Fibroblast of gingiva (primary cell): ENCODE data around the gene PCBP3.
"Not testable (repeated sequence)": the region's sequence is repeated elsewhere in the genome, so short reads cannot be mapped to it uniquely, and the experiment has no call there.

Experiments used
- DNase-seq: peaks from one replicate; pipeline ENCODE4 v3.0.0-alpha.2; 2011; ENCODE audit warnings: low read depth

PCBP3 gene

DNA sequence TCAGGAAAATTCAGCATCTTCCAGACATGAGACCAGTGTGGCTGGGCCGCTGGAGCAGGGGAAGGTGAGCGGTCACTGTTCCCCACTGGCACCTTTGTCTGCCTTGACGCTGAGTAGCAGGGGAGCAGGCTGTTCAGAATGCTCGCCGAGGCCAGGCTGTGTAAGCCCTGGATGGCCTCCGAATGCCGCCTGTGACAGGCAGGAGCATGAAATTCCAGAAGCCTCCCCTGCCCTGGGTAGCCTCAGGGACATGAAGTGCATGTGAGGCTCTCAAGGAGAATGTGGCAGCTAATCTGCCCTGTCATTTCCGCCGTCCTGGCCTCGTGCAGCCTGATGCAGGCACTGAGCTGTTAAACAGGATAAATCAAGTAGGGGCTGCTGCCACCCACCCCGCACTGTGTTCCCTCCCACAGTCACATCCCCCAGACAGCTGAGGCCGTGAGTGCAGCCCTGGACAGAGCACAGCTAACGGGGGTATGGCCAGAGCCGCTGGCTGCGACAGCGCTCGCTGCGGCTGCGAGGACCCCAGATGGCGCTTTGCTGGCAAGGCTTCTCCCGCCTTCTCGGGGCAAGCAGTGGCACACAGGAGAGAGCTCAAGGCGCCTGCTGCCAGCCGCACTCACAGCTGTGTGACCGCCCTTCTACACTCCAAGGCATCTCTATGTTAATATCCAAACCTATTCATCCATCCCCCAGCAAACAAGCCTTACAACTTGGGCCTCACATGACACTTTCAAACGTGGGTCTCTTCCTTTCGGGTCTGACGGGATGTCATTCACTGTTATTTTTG is 233.1 kb downstream of the PCBP3 start:
- no peak for DNase-seq

DNA sequence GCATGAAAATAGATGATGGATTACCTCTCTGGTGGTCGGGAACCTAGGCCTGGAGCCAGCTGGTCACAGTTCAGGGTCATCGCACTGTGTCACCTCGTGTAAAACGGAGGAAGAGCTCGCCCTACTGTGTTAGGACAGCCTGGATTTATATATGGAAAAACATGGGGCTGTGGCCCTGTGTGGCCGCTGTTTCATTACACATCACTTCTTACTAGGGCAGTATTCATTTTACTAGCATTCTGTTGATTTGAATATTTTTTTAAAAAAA is 233.6 kb downstream of the PCBP3 start:
- no peak for DNase-seq

DNA sequence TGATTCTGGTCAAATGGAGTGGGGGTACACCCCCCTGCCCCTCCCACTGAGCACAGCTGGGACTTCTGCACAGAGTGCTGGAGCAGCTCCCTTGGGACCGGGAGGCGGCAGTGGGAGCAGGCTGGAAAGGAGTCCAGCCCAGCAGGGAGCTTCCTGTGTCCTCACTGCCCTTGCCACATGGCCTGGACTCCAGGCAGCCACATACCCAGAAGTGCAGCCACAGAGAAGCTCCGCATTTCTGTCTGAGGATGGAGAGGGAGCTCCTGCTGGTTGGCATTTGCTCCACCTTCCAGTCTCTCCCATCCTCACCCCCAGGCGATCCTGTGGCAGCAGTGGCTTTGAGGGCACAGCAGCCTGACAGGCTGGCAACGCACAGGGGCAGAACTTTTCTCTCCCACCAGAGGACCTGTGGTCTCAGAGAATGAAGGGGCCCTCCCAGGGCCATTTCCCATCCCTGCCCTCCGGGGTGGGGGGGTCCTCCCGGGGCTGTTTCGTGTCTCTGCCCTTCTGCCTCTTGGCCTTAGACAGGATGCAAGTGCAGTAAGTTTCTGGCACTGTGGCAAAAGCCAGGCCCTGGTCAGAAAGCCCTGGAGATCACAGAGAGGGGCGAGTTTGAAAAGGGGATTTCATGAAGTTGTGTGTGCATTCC is 234.4 kb downstream of the PCBP3 start:
- peak; percentile 20 for DNase-seq

DNA sequence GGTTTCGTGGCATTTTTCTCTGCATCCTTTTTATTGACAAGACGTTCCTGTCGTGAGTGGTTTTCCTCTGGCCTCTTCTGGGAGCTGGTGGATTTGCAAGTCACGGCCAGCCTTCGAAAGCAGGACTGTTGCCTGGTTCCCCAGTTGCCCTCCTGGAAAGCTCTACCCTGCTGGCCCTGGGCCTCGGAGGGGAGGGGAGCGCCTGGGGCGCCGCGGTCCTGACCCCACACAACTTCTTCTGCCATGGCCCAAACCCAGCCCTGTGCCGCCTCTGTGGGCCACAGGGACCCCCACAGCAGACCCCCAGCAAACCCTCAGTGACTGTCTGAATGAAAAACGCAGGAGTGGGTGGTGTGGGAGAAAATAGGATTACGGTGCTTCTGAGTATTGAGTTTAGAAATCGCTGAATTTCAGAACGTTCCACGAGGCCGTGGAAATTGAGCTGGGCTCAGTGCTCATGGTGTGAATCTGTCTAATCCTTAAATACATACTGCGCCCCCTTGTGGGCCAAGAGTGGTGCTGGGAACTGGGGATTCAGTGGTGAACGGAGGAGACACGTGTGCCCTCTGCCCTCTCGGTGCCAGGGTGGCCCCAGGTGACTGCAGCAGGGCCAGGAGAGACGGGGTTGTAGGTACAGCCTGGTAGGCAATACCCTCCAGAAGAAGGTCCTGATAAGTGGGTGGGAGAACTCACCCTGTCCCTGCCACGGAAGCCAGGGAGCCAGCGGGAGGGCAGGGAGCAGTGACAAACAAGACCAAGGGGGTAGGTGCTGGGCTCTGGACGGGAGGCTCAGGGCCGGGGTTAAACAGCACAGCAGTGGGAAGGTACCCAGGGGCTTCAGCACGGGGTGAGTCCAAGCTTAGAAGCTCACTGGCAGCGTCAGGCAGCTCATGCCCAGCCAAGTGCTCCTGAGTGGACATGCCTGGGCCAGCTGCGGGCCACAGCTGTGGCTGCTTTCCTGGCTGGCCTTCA is 236.9 kb downstream of the PCBP3 start:
- DNase-seq = peak; percentile 30

DNA sequence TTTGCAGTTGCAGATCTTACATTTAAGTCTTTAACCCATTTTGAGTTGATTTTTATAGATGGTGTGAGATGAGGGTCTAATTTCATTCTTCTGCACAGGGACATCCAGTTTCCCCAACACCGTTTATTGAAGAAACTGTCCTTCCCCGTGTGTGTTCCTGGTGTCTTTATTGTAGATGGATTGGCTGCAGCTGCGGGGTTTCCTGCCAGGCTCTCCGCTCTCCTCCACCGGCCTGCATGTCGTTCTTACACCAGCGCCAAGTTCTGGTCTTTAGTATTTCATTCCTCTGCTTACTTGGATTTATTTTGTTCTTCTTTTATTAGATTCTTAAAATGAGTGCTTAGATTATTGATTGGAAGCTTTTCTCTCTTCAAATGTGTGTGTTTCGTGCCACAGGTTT is 239.1 kb downstream of the PCBP3 start:
- DNase-seq = no peak

DNA sequence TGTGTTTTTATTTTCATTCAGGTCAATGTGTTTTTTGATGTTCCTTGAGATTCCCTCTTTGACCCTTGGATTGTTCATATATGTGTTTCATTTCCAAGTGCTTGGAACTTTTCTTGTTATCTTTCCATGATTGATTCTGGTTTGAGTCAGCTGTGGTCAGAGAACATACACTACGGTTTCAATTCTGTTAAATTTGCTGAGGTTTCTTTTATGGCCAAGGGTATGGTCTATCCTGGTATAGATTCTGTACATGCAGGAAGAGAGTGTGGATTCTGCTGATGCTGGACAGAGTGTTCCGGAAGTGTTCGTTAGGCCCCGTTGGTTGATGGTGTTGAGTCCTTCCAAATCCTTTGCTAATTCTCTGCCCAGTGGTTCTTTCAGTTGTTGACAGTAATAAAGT is 239.6 kb downstream of the PCBP3 start:
- no peak for DNase-seq

DNA sequence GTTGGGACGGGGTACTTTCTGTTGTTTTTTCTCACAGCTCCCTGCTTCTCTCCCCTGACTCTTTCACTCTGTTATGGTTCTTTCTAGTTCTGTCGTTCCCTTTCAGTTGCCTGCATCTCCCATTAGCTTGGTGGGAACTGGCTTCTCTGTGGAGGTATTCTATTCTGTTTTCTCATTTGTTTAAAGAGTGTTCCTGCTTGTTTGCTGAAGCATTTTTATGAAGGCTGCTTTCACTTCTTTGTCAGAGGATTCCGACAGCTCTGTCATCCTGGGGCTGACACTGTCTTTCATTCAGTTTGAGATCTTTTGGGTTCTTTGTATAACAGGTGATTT is 242.0 kb downstream of the PCBP3 start:
- DNase-seq = no peak

DNA sequence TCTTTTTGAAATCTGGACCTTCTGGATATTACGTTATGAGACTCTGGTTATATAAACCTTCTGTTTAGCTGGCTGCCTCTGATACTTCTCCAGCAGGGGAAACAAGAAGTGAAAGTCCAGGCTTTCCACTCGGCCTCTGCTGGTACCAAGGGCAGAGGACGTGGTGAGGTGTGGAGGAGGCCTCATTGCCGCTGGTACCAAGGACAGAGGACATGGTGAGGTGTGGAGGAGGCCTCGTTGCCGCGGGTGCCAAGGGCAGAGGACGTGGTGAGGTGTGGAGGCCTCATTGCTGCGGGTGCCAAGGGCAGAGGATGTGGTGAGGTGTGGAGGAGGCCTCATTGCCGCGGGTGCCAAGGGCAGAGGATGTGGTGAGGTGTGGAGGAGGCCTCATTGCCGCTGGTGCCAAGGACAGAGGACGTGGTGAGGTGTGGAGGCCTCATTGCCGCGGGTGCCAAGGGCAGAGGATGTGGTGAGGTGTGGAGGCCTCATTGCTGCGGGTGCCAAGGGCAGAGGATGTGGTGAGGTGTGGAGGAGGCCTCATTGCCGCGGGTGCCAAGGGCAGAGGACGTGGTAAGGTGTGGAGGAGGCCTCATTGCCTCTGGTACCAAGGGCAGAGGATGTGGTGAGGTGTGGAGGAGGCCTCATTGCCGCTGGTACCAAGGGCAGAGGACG is 242.5 kb downstream of the PCBP3 start:
- DNase-seq = not testable (repeated sequence)

DNA sequence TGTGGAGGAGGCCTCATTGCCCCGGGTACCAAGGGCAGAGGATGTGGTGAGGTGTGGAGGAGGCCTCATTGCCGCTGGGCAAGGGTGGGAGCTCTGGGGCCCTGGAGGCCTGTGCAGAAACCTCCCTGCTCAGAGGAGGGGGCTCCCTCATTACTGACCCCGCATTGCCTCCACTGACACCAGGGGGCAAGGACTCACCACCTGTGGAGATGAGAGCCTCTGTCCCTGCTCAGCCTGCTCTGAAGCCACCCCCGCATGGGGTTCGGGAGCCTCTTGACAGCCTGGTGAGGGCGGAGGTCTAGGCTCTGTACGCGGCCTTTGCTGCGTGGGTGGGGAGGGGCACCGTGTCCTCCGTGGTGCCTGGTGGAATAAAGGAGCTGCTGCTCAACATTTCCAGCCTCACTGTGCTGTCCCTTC is 243.1 kb downstream of the PCBP3 start:
- DNase-seq = no peak

DNA sequence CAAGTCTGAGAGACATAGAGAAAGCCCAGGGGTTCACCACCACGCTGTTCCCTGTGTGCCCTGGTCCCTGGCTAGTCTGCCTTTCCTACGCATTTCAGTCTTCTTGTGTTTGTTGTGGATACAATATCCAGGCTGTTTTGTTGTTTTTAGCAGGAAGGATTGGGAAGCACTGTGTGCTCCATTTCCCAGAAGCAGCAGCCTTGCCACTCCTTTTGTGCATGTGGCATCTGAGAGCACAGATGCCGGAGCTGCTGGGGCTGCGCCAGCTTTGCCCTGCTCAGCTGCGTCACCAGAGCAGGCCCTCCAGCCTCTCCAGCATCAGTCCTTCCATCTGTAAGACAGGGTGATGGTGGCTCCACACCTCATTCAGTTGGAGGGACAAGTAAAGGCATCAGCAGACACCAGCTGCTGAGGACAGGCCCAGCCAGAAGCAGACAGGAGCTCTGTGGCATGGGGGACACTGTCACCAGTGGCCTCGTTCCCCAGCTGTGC is 243.6 kb downstream of the PCBP3 start:
- DNase-seq = peak; percentile 65

DNA sequence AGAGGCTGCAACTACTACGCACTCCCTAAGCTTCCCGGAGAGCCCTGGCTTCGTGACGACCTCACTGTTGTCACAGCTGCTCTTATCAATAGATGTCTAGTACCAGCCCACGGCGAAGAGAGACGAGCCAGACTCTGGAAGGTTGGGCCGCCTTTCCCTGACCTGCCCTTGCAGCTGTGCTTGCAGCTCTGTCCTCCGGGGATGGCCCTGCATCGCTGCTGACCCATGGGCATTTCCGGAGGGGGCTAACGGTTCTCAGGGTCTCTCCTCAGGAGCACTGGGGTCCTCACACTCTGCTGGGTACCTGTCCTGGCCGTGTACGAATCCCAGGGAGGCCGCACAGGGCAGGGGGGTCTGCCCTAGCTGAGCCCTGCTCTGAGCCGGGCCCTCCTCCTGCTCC is 244.3 kb downstream of the PCBP3 start:
- no peak for DNase-seq

DNA sequence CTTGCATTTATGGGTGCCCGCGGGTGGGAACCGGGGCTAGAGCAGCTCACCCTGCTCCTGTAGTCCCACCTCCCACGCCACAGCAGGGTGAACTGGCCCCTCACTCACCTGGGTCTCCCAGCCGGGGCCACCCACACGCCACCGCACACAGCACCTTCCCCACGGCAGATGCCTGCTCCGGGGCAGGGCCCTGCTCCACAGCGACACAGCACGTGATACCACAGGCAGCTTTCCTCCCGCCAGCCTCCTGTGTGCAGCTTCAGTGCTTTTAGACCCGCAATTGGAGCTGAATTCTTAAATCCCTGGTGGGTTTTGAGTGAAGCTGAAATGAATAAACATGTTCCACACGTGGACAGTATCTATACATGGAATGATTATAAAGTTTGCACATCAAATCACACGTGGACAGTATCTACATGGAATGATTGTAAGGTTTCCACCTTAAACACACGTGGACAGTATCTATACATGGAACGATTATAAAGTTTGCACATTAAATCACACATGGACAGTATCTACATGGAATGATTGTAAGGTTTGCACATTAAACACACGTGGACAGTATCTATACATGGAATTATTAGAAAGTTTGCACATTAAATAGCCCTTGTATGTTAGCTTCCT is 245.0 kb downstream of the PCBP3 start:
- DNase-seq = no peak

DNA sequence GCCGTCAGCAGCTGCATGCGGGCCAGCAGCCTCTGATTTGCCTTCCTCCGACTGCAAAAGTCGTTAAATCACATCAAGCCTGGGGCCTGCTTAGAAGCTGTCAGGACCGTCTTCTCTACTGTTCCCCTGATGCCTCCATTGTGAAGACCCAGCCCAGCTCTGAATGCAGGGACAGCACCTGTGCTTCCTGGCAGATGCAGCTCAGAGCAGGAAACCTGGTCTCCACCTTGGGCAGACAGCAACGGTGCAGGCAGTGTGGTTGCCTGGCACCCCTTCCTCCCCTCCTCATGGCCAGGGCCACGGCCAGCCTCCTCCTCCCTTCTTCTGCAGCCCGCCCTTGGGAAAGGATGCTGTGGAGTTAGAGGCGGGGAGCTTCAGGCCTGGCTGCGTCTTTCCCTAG is 245.7 kb downstream of the PCBP3 start:
- no peak for DNase-seq

DNA sequence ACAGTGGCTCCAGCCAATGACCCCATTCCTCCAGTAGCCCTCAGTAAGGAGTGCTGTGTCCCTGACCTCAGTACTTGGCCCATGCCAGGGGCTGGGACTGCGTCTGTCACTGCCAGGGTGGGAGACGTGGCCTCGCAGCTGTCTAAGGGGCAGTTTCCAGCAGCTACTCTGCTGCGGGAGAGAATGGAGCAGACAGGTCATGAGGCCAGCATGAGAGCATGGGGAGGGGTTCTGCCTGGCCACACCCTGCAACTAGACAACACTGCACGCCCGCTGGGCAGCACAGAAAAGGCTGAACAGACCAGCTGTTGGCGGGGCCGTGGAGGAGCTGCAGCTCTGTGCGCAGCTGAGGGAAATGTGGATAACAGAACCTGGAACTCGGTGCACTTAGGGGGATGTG is 246.4 kb downstream of the PCBP3 start:
- DNase-seq = no peak

DNA sequence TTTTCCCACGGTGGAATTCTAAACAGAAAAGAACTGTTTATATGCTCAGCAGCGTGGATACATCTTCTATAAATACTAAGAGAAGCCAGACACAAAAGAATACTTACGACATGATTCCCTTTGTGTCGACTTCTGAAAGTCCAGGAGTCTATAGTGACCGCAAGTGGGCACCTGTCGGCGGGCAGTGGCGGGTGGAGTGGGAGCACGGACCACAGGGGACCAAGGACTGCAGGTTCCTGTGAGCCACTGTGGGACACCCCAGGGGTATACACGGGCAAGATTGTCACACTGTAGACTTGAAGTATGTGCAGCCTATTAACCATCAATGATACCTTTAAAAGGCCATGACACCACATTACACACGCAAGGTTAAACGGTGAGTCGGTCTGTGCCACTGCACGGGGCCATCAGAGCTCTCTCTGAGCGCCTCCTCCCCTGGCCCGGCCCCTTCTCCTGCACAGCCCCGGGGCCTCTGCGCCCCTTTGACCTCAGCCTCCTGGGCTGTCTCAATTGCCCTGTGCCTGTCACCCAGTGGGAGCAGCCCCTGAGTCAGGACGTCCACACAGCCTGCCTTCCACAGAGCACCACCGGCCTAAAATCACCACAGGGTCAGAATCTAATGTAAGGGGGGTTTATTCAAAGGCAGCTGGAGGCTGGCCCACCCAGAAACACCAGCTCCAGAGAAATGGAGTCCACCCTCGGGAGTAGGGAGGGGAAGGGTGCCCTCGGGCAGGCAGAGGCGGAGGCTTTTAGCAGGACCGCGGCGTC is 248.0 kb downstream of the PCBP3 start:
- no peak for DNase-seq

DNA sequence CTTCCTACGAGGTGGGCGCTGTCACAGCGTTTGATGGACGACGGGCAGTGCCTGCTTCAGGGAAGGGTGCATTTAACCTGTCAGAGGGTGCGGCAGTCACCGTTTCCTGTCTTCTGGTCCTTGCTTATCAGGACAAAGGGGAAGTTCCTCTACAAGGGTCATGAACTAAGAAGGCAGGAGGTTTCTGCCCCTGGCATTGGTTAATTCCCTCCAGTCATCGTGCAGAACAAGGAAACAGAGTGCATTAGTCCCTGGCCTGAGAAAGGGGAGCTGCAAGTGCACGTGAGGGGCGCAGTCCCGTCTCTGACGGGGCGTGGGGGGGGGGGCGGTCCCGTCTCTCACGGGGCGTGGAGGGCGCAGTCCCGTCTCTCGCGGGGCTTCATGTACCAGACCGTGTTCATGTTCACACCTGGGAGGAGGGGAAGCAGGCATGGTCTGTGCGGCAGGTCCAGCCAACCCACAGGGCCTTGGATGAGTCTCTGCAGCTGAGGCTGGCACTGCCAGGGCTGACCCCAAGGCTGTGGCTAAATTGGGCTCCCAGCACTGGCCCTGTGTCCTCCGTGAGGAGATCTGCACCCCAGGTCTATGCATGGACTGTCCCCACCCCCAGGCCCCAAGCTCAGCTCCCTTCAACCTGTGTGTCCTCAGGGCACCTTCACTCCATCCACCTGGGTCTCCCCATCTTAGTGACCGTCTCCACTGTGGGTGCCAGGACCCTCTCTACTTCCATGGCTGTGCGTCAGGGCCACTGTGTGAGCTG is 248.8 kb downstream of the PCBP3 start:
- DNase-seq = no peak

DNA sequence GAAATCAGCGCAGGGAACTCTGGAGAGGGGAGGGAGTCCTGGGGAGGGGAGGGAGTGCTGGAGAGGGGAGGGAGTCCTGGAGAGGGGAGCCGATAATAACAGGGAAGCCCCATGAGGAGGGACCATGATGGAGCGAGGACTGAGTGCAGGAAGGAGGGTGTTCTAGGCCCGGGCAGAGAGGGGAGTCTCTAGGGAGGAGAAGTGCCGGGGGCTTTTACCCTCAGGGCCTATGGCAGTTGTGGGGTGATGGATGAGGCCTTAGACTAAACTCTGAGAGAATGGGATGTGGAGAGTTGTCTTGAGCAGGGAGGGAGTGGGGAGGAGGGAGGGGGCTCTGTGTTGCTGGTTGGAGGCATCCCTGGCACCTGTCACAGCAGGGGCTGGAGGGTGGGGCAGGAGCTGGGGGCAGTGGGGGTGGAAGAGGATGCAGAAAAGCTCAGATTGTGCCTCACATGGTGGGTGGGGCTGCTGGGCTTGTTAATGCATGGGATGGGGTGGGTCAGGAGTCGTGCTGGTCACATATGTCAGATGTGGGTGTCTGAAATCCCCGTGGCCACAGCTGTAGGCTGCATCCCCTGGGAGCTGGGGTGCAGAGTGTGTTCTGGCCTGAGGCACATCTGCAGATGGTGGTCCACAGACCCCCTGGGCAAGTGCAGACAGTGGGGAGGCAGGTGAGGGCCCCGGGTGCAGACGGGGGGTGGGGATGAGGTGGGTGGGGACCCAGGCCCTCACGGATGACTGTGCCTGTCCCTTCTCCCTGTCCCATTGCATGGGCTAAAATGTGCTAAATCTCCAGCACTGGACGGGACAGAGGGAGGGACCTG is 249.6 kb downstream of the PCBP3 start:
- DNase-seq = no peak

DNA sequence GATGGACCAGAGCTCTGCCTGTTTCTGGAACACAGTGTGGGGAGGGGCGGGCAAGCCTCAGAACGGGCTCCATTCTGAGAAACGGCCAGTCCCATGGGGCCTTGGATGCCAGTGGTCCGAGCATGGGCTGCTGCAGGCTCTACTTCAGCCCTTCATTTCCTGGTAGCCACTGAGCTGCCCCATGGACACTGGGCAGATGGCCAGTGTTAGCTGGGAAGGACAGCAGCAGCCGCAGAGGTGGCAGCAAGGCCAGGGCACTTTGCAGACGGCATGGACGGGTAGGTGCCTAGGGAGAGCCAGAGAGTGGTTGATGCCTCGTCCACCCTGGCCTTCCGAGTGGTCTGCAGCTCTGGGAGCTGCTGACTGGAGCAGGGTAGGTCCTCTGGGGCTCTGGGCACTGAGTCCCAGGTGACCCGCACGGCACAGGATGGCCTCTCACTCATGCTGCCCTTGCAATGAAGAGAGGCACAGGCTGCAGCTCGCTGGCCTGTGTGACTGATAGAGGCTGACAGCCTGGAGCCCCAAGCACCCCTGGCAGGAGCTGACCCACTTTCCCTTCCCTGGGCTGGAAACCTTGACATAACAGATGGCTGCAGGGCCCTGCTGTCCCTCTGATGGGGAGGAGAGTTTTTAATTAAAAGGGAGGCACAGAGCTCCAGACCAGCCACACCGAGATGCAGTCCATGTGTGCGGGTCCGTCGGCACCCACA is 250.4 kb downstream of the PCBP3 start:
- DNase-seq = peak; percentile 16

DNA sequence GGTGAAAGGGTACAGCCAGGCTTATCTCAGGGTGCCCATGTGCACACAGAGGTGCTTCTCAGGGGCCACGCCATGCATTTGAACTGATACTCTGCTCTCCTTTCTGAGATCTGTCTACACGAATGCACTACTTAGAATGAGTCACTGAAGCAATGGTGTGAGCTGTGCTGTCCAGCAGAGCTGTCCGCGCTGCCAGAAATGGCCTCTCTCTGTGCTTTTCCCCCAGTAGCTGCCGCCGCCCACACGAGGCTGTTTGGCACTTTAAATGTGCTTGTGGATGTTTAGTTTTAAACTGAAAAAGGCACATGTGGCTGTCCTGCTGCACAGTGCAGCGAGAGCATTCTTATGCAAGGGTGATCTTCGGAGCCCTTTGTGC is 250.9 kb downstream of the PCBP3 start:
- DNase-seq = peak; percentile 59
